Measurements from ENCODE around the gene CNST.
A peak's percentile ranks its signal among the peaks of the same experiment; 100 is the strongest.
"Not testable (repeated sequence)": the region's sequence is repeated elsewhere in the genome, so short reads cannot be mapped to it uniquely, and the experiment has no call there.

CNST gene

DNA sequence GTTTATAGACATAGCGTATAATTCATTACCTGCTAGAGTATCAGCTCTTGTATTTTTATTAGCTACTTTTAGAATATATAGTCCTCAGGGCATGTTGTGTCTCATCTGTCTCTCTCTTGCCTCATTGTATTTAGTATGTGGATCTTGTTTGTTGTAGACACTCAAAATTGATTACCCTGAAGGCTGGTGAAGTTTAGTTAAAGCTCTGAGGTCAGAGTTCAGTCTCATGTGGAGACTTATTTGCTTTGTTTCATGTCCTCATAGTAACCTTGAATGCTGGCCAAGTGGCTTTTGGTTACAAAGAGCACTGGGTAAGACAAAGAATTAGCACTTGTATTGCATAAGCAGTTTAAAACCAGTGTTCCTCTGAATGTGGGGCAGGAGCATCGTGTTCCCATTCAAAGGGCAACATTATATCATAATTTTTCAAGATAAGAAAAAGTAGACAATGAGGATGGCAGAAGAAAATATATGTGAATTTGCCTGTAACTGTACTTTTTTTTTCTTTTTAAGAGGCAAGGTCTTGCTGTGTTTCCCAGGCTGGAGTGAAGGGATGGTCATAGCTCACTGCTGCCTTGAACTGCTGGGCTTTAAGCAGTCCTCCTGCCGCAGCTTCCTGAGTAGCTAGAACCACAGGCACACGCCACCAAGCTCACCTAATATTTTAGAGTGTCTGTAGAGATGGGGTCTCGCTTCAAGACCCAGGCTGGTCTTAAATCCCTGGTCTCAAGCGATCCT lies 17.4 kb downstream of the CNST start:
- no peak for DNase-seq (ENCODE audit: low read depth)
- H3K4me3 ChIP-seq (ENCODE audit: low read depth, low read length), result no peak overlapping the region
- TF ChIP-seq CTCF (IDR thresholded peaks at IDR 0.05; ENCODE audit: insufficient read depth, low read depth, low read length, missing control alignments), result no peak

GRCh38 chr1:246587032-246587431 lies 20.8 kb downstream of the CNST start:
- no peak for DNase-seq (ENCODE audit: low read depth)
- TF ChIP-seq CTCF (IDR thresholded peaks at IDR 0.05; ENCODE audit: insufficient read depth, low read depth, low read length, missing control alignments), result no peak
- no peak overlapping the region for H3K4me3 ChIP-seq (ENCODE audit: low read depth, low read length)

- no peak for TF ChIP-seq CTCF (IDR thresholded peaks at IDR 0.05; ENCODE audit: insufficient read depth, low read depth, low read length, missing control alignments)
- H3K4me3 ChIP-seq (ENCODE audit: low read depth, low read length), result no peak overlapping the region
Measured at GRCh38 chr1:246587606-246588005, 21.4 kb downstream of the CNST start.

GRCh38 chr1:246588159-246588721 lies 22.0 kb downstream of the CNST start:
- H3K4me3 ChIP-seq (ENCODE audit: low read depth, low read length), result no peak overlapping the region
- DNase-seq (ENCODE audit: low read depth), result no peak
- no peak for TF ChIP-seq CTCF (IDR thresholded peaks at IDR 0.05; ENCODE audit: insufficient read depth, low read depth, low read length, missing control alignments)

More at GRCh38 chr1:246587606-246588005, 21.4 kb downstream of the CNST start:
- DNase-seq (ENCODE audit: low read depth), result no peak

- not testable (repeated sequence) for H3K4me3 ChIP-seq (ENCODE audit: low read depth, low read length); DNase-seq (ENCODE audit: low read depth)
Measured at GRCh38 chr1:246589919-246590318, 23.7 kb downstream of the CNST start.

DNA sequence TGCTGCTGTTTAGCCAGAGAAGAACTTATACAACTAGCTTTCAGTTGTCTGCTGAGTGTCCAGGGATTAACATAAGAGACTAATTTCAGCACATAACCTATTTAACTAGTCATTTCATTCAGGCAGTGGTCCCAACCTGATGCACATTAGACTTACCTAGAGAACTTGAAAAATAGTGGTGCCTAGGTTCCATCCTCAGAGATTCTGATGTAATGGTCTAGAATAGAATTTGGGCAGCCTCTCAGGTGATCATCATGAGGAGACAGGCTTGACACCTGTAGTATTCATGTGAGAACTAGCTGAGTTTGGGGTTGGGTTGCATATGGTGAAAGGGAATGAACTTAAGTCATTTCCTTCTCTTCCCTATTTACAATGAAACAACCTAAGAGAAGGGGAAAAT lies 24.8 kb downstream of the CNST start:
- H3K4me3 ChIP-seq (ENCODE audit: low read depth, low read length), result peak overlapping the region; percentile 41
- no peak for TF ChIP-seq CTCF (IDR thresholded peaks at IDR 0.05; ENCODE audit: insufficient read depth, low read depth, low read length, missing control alignments)
- peak; percentile 21 for DNase-seq (ENCODE audit: low read depth)

DNA sequence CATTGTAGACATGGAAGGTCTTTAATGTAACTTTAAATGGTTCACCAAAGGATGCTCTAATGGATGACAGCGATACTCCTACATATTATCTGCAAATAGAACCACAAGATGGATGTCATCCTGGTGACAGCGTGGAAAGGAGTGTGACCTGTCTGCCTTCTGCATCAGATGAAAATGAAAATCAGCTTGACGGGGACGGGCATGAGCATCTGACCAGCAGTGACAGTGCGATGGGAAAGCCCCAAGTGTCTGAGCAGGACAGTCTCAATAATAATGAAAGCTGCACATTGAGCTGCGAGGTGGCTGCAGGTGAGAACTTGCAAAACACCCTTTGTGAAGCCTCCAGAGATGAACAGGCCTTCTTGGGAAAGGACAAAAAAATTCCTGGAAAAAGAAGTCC lies 25.2 kb downstream of the CNST start:
- DNase-seq (ENCODE audit: low read depth), result peak; percentile 87
- peak overlapping the region; percentile 41 for H3K4me3 ChIP-seq (ENCODE audit: low read depth, low read length)
- no peak for TF ChIP-seq CTCF (IDR thresholded peaks at IDR 0.05; ENCODE audit: insufficient read depth, low read depth, low read length, missing control alignments)
